ENCODE results near the gene CDC14B.

CDC14B gene

DNA sequence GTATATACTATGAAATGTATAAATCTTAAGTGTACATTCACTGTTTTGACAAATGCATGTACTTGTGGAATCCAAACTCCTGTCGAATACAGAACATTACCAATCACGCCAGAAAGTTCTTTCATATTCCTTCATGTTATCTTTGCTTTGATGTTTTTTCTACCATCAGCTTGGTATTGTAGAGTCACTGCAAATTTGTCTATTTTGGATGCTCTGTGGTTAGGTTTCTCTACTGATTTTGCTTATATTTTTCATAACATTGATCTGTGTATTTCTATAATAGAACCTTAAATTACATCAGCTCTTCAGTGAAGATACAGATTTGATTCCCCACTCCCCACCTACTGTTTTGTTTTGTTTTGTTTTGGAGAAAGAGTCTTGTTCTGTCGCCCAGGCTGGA lies 138.9 kb downstream of the CDC14B start:
- no peak for DNase-seq

DNA sequence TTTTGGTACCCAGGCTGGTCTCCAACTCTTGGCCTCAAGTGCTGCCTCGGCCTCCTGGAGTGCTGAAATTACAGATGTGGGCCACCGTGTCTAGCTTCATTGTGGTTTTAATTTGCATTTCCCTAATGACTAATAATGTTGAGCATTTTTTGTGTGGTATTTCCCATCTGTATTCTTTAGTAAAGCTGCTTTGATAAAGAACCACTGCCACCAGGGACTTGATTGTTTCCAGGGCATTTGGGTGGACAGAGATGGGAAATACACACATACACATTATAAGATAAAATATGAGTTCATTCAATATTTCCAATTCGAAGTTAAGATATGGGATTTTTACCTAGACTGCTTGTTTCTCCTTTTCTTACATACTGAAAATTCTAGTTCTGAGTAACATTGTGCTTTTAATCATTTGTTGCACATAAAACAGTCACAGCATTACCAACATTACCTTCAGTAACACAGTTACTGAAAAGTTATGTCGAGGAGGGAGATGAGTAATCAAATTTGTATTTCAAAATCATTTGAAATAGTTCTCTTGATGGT lies 140.7 kb downstream of the CDC14B start:
- peak; percentile 51 for DNase-seq

DNA sequence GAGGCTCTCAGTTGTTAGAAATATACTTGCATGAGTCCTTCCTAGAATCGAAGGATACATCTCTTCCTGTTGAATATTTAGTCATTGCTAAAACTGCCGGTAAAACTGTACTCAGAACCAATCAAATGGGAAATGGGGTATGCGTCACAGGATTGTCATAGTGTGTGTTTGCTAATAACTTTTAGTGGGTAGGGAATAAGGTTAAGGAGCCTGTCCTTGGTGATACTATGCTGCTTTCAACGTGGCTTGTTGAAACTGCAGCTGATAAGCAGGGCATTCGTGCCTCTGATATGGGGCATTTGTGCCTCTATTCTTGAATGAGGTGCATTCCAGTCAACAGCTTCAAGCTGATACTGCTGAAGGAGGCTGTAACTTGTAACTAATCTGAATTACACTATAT lies 143.1 kb downstream of the CDC14B start:
- DNase-seq: peak; percentile 80

DNA sequence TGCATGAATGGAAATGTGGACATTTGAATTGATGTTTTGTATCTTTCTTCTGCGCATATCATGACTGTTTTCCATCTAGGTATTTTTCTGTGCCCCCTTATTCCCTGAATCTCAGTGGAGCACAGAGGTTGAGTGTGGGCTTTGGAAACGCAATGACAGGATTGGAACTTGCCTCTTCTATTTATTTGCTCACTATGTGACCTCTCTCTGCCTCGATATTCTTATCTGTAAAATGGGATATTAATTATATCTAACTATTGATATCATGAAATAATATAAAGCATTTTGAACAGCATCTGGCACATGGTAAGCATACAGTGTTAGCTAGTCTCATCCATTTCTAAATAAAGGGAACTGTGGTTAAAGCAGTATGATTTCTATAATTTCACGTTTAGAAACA lies 143.6 kb downstream of the CDC14B start:
- no peak for DNase-seq

DNA sequence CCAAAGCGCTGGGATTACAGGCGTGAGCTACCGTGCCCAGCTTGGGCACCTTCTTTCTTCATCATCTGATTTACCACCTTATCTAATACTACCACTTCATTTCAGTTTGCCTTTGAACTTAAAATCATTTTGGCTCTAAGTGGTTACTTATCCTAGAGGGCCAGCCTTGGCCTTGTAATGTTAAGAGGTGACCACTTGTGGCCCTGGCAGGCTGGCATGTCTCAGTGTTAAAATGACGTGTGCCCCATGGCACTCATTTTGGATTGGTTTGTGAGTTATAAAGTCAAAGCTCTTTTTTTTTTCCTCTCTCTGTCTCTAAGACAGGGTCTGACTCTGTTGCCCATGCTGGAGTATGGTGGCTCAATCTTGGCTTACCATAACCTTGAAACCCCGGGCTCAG lies 151.9 kb downstream of the CDC14B start:
- DNase-seq: no peak

DNA sequence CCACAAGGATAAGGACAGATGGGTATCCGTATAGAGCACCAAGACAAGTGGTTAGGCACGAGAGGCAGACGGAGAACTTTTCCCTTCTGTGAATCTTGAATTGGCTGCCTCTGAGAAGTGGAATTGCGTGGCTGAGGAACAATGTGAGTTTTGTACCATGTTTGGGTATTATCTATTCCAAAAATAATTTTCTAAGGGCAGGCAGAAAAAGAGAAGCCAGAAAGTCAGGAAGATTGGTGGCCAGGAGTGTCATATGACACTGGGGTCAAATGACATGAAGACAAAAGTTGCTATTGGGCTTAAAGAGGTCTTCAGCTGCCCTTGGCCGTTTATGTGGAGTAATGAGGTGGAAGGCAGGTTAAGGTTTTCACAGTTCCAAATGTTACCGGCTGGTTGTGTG lies 155.2 kb downstream of the CDC14B start:
- no peak for DNase-seq

DNA sequence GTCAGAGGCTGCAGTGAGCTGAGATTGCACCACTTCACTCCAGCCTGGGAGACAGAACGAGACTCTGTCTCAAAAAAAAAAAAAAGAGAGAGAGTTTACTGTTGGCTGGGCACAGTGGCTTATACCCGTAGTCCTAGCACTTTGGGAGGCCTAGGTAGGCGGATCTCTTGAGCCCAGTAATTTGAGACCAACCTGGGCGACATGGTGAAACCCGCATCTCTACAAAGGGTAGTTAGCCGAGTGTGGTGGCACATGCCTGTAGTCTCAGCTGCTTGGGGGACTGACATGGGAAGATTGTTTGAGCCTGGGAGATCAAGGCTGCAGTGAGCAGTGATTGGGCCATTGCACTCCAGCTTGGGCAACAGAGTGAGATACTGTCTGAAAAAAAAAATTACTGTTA lies 157.1 kb downstream of the CDC14B start:
- DNase-seq: no peak

DNA sequence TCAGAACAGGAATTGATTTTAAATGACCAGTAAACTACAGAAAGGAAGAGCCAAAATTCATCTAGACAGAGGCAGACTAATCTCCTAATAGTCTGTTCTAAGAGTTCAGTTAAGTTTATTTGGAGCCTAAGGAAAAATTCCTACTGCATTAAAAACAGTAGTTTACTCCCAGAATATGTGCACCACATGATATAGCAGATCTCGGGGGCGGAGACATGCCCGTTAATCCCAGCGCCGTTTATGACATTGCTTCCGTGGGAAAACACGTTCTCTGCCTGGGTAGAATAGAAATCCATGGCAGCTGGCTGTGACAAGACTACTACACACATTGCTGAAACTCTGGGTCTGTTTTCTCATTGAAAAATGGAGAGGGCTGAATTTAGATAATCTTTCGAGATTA lies 158.3 kb downstream of the CDC14B start:
- DNase-seq: no peak

DNA sequence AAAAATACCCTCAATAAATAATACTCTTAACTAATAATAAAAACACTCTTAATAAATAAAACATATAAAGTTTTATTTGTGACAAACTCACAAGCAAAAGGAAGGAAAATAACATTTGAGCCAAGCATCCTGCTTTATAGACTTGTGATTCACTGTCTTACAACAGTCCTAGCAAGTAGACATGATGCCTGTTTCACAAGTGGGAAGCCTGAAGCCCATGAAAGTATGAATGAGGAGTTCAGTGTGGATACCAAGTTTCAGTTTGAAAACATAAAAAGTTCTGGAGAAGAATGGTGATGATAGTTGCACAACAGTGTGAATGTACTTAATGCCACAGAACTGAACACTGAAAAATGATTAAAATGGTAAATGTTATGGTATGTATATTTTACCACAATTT lies 158.8 kb downstream of the CDC14B start:
- DNase-seq: no peak

DNA sequence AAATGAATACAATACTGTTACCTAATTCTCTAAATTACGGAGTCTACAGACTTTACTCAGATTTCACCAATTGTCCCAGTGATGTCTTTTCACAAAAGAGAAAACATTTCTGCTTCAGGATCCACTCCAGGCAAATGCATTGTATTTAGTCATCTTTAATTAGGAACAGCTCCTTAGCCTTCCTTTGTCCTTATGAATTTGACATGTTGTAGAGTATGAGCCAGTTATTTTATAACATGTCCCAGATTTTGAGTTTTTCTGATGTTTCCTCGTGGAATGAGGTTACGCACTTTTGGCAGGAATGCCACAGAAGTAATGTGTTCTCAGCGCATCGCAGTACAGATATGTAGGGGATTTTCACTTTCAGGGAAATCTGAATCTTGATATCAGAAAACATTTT lies 159.2 kb downstream of the CDC14B start:
- no peak for DNase-seq

DNA sequence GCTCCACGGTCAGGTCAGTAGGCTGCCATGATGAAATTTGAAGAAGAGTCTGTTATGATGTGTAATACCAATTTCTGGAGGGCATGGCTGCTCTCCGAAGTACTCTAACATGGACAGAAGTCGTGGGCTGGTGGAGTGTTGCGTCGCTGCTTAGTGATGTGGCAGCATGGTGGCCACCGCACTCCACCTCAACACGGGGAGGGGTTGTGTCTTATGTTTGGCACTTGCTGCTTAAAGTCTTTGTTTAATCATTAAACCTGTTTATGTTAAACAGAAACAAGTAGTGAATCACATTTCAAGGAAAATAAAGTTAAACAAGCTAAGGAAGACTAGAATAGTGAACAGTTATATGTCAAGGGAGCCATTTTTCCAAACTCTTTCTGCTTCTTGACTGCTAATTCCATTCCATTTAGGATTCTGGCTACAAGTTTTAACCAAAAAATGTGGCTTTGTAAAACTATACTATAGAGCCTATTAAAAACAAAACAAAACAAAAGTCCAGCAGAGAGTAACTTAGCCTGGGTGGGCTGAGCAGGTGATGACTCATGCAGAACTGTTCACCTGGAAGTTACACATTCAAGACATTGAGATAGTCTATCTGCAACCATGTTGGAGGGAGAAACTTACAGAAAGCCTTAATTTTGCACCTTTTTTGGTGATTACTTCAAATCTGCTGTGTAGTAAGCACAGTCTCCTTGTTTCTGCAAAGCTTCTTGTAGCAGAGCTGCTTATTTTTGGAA lies 160.2 kb downstream of the CDC14B start:
- DNase-seq: no peak

DNA sequence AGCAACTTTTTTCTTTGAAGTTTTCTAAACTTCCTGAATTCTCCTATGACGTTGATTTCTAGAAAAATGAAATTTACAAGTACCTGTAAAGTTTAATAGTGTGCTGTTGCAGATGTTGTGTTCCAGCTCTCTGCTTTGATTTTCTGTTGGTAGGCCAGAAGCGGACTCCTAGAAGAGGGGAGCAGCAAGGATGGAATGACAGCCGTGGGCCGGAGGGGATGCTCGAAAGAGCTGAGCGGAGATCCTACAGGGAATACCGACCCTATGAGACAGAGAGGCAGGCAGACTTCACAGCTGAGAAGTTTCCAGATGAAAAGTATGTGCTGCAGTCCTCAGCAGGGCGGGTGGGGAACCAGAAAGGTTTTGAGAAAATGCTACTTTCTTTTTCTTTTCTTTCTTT lies 161.4 kb downstream of the CDC14B start:
- DNase-seq: no peak

DNA sequence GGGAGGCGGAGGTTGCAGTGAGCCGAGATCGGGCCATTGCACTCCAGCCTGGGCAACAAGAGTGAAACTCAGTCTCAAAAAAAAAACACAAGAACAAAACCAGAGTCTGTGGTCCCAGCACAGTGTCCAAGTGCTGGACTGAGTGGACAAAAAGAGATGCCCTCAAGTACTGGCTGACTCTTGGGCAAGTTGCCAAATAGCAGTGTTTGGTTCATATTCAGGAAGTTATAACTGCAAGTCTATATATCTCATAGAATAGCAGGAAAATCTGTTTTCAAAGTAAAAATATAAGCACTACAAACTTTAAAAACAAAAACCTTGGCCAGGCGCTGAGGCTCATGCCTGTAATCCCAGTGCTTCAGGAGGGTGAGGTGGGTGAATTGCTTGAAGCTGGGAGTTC lies 162.4 kb downstream of the CDC14B start:
- no peak for DNase-seq

DNA sequence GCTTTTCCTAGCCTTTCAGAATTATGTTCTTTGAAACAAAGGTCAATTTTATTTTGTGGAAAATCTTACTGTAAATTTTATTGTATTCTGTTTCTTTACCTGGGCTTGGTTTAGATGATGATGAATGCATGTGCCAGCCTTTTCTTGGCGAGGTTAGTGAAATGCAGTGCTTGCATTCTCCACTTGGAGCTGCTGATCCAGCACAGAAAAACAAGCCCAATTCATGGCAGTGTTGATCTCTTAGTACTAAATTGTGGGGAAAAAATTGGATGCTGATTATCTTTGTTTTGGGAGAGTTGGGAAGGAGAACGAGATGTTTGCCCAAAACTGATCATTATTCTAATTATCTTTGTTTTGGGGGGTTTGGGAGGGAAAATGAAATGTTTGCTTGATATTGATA lies 166.0 kb downstream of the CDC14B start:
- peak; percentile 48 for DNase-seq

DNA sequence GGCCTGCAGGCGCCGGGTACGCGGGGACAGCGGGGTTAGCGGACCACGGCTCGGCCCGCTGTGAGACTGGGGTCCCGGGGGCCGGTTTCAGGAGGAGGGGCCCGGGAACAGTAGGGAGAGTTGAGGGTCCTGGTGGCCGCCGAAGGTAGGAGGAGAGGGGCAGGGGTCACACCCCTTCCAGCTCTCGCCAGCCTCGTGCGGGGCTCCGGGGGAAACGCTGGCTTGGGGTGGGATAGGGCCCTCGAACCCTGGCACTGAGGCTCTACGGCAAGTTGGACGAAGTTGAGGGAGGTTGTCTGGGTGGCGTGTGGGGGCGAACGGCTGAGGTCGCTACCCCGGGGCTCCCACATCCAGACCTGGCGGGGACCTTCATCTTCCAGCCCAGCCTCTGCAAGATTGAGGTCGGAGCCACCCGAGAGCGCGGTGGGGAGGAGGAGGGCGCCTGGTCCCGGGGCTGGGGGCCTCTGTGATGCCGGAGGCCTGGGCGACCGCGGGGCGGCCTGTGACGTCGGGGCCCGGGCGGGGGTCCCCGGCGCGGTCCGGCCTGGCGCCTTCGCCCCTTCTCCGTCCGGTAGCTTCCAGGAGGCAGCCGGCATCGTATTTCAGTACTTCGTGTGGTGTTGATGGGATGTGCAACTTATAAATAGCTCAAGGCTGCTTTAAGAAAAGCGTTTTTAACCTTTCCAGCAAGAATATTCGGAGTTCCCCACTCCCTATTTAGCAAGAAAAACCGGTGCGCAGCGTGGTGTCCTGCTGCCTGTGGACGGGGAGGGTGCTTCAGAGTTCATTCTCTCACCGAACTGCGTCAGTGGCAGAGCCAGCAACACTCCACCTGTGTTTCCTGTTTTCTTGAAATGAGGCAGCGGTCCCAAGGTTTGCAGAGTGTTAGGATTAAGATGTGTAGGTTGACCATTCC lies 168.8 kb downstream of the CDC14B start:
- DNase-seq: peak; percentile 9
